SU-DHL-6 (cell line): ENCODE measurements around the gene GSK3A.

Experiments
- EZH2phosphoT487 ChIP-seq: fragments of 200-600 bp; sonication (generic), shearing (Covaris generic); conservative IDR thresholded peaks from 2 replicates; pipeline ENCODE4 v1.6.1; 2018; ENCODE audit warnings: mild to moderate bottlenecking, antibody characterized with exemption, low read length, moderate library complexity, mixed read lengths
- TF ChIP-seq, protein P1 (sequence below): fragments of 200-600 bp; sonication (generic); IDR thresholded peaks from one replicate; pipeline ENCODE4 v1.5.1; 2017; ENCODE audit warnings: antibody characterized with exemption, mild to moderate bottlenecking, low read length, moderate library complexity; ENCODE audit not compliant: insufficient read depth, poor library complexity, severe bottlenecking

DNA sequence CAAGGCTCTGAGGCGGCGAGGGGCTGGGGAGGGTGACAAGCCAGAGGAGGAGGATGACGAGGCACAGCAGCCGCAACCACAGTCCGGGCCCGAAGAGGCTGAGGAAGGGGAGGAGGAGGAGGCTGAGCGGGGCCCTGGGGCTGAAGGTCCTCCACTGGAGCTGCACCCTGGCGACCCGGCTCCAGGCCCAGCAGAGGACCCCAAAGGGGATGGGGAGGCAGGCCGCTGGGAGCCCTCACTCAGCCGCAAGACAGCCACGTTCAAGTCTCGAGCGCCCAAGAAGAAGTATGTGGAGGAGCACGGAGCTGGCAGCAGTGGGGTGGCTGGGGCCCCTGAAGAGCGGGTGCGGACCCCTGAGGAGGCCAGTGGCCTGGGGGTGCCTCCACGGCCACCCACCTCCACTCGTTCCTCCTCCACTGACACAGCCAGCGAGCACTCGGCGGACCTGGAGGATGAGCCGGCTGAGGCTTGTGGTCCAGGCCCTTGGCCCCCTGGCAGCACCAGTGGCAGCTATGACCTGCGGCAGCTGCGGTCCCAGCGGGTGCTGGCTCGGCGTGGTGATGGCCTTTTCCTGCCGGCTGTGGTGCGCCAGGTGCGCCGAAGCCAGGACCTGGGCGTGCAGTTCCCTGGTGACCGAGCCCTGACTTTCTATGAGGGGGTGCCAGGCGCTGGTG, 29.6 kb upstream of the GSK3A start:
- TF ChIP-seq, protein P1, sequence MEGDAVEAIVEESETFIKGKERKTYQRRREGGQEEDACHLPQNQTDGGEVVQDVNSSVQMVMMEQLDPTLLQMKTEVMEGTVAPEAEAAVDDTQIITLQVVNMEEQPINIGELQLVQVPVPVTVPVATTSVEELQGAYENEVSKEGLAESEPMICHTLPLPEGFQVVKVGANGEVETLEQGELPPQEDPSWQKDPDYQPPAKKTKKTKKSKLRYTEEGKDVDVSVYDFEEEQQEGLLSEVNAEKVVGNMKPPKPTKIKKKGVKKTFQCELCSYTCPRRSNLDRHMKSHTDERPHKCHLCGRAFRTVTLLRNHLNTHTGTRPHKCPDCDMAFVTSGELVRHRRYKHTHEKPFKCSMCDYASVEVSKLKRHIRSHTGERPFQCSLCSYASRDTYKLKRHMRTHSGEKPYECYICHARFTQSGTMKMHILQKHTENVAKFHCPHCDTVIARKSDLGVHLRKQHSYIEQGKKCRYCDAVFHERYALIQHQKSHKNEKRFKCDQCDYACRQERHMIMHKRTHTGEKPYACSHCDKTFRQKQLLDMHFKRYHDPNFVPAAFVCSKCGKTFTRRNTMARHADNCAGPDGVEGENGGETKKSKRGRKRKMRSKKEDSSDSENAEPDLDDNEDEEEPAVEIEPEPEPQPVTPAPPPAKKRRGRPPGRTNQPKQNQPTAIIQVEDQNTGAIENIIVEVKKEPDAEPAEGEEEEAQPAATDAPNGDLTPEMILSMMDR, result no peak
- TF ChIP-seq EZH2phosphoT487, result no peak
